ENCODE results near the gene PGBD5. TPM values are rescaled to one million over a fixed set of nuclear protein-coding genes. Genes with fewer than 3 reads are reported as not detected.

Gene PGBD5
- total and polyA plus RNA-seq, 2 of the 13 experiments (the other 11 are each of a cell fraction or from before 2014, with no cell fraction given) = 0.04 to 0.13 TPM

- Histone ChIP-seq H4K20me1 (ENCODE audit: insufficient read depth, low read length) (no peaks in the 10 kb centered on the region), H3K27ac (ENCODE audit: extremely low read length, insufficient read depth, low read length) (no peak overlapping the region), H3K4me1 (ENCODE audit: insufficient read depth, low read length) (no peaks in the 10 kb centered on the region), H3K36me3 (replicated peaks in 1 of 2; ENCODE audit: control insufficient read depth in 1 of 2, insufficient read depth in 2 of 2, low read length in 2 of 2) (no peaks in the 10 kb centered on the region), H3K9me3 (ENCODE audit: low read length) (no peaks in the 10 kb centered on the region), H3K9ac (ENCODE audit: insufficient read depth, low read depth, low read length) (no peak overlapping the region), H3K4me2 (ENCODE audit: low read depth, low read length) (no peak overlapping the region), H2AFZ (ENCODE audit: low read length) (no peak overlapping the region), H3K4me3 (replicated peaks in 1 of 3; ENCODE audit: insufficient read depth in 1 of 3, low read depth in 2 of 3, low read length in 3 of 3) (no peak overlapping the region), H3K27me3 (ENCODE audit: control insufficient read depth in 1 of 2, insufficient read depth in 2 of 2, low read length in 2 of 2) (peaks cover 0 to 5% of the 10 kb centered on the region in 2 experiments; a peak in 1 of 5 replicates), H3K79me2 (ENCODE audit: insufficient read depth, low read length) (no peaks in the 10 kb centered on the region)
- no peak for DNase-seq (ENCODE audit: low spot score)
- 41% methylated on average over 7 of the region's 14 CpGs for WGBS (ENCODE audit: low lambda C conversion rate)
- no peak for ATAC-seq
- no TSS peak for BruUV-seq (replicated peaks)
- in situ Hi-C loops (cut with HindIII; ENCODE audit: extremely low pct_ligation_motif_present, low pct_unique_long_range_greater_than_20kb) = no loop called here
- FAIRE-seq = no peak
- CTCF ChIA-PET (ENCODE audit: low intra/inter-chr PET ratio, low total read pairs) = no interaction called here
- intact Hi-C loops (cut with micrococcal nuclease; ENCODE audit: unreplicated experiment) = no loop called here
- POLR2A ChIA-PET = no interaction called here
- no peak for TF ChIP-seq ZNF460 (CRISPR knock-in tag; IDR thresholded peaks at IDR 0.05; ENCODE audit: borderline replicate concordance)
- TF ChIP-seq ZNF549 (CRISPR knock-in tag; IDR thresholded peaks at IDR 0.05) = no peak
- TF ChIP-seq CBX2 (IDR thresholded peaks at IDR 0.05; ENCODE audit: low read depth, low read length) = no peak
- TF ChIP-seq CBX2 (CRISPR knock-in tag; IDR thresholded peaks at IDR 0.05; ENCODE audit: low read depth) = no peak
- no peak for TF ChIP-seq RORA (CRISPR knock-in tag; IDR thresholded peaks at IDR 0.05)
- no peak for TF ChIP-seq GTF3A (CRISPR knock-in tag; conservative IDR thresholded peaks at IDR 0.05)
- TF ChIP-seq ZNF891 (CRISPR knock-in tag; IDR thresholded peaks at IDR 0.05) = no peak
- no peak for TF ChIP-seq ZNF24 (IDR thresholded peaks at IDR 0.05)
- no peak for TF ChIP-seq TSC22D2 (CRISPR knock-in tag; IDR thresholded peaks at IDR 0.05; ENCODE audit: borderline replicate concordance)
- no peak for TF ChIP-seq TEAD3 (CRISPR knock-in tag; optimal IDR thresholded peaks at IDR 0.05; ENCODE audit: borderline replicate concordance)
- TF ChIP-seq NR2C2 (CRISPR knock-in tag; IDR thresholded peaks at IDR 0.05; ENCODE audit: borderline replicate concordance) = no peak
- TF ChIP-seq ZNF326 (CRISPR knock-in tag; IDR thresholded peaks at IDR 0.05; ENCODE audit: borderline replicate concordance) = no peak
- TF ChIP-seq ZNF616 (CRISPR knock-in tag; IDR thresholded peaks at IDR 0.05; ENCODE audit: low read depth) = no peak
- TF ChIP-seq ZNF468 (CRISPR knock-in tag; IDR thresholded peaks at IDR 0.05) = no peak
These were observed 25.0 kb downstream of the PGBD5 start for GRCh38 chr1:230401101-230401500.
